ENCODE data around the gene BRWD1. TPM values are rescaled to one million over a fixed set of nuclear protein-coding genes. Genes with fewer than 3 reads are reported as not detected.

Gene BRWD1
- total and polyA plus RNA-seq, 2 of the 13 experiments (the other 11 are each of a cell fraction or from before 2014, with no cell fraction given) = 13.9 to 28.0 TPM

DNA sequence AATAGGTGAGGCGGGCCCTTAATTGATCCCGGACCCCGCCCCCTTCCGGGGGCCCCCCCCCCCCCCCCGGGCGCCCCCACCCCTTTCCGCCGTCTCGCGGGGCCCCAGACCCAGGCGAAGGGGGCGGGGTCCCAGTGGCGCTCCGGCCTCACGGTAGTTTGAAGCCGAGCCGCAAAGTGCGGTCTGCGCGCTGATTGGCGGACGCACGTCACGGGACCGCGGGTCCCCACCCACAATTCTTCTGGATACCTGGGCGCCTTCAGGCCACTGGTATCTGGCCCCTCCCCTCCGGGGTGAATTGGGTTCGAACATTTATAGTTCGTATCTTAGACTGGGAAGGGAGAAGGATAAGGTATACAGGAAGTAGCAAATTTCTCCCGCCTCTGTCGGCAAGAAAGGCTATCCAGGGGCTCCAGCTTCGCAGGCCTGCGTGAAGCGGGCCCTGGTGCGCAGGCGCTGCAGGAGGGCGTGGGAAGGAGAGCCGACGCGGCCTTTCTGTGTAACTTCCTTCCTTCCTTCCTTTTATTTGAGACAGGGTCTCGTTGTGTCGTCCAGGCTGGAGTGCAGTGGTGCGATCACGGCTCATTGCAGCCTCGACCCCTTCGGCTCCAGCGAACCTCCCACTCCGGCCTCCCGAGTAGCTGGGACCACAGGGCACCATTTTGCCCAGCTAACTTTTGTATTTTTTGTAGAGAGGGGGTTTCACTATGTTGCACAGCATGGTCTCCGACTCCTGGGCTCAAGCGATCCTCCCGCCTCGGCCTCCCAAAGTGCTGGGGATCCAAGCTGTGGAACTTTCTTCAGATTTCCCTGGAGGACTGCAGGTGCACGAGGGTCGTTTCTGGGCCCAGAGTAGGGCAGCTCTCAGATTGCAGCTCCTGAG lies 36.0 kb upstream of the BRWD1 start (continued):
- TF ChIP-seq, protein P1, sequence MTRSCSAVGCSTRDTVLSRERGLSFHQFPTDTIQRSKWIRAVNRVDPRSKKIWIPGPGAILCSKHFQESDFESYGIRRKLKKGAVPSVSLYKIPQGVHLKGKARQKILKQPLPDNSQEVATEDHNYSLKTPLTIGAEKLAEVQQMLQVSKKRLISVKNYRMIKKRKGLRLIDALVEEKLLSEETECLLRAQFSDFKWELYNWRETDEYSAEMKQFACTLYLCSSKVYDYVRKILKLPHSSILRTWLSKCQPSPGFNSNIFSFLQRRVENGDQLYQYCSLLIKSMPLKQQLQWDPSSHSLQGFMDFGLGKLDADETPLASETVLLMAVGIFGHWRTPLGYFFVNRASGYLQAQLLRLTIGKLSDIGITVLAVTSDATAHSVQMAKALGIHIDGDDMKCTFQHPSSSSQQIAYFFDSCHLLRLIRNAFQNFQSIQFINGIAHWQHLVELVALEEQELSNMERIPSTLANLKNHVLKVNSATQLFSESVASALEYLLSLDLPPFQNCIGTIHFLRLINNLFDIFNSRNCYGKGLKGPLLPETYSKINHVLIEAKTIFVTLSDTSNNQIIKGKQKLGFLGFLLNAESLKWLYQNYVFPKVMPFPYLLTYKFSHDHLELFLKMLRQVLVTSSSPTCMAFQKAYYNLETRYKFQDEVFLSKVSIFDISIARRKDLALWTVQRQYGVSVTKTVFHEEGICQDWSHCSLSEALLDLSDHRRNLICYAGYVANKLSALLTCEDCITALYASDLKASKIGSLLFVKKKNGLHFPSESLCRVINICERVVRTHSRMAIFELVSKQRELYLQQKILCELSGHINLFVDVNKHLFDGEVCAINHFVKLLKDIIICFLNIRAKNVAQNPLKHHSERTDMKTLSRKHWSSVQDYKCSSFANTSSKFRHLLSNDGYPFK (CRISPR knock-in tag; IDR thresholded peaks at IDR 0.05; ENCODE audit: borderline replicate concordance) = peak; percentile 62; the same call in 1 of the 2 replicates
- TF ChIP-seq RARA (CRISPR knock-in tag; IDR thresholded peaks at IDR 0.05) (0 out of 2 replicates have a peak, but pooled peaks have one; percentile 16), GZF1 (CRISPR knock-in tag; IDR thresholded peaks at IDR 0.05) (no peak), SAP130 (CRISPR knock-in tag; IDR thresholded peaks at IDR 0.05; ENCODE audit: low read depth) (peak; percentile 76), ZMYM2 (CRISPR knock-in tag; IDR thresholded peaks at IDR 0.05) (peak; percentile 68; the same call in 1 of the 2 replicates), ZNF605 (CRISPR knock-in tag; IDR thresholded peaks at IDR 0.05) (peak; percentile 82), TBP (CRISPR knock-in tag; IDR thresholded peaks at IDR 0.05) (no peak), ZNF431 (CRISPR knock-in tag; IDR thresholded peaks at IDR 0.05; ENCODE audit: borderline replicate concordance, low read depth) (0 out of 2 replicates have a peak, but pooled peaks have one; percentile 43)
- TF ChIP-seq, protein P2, sequence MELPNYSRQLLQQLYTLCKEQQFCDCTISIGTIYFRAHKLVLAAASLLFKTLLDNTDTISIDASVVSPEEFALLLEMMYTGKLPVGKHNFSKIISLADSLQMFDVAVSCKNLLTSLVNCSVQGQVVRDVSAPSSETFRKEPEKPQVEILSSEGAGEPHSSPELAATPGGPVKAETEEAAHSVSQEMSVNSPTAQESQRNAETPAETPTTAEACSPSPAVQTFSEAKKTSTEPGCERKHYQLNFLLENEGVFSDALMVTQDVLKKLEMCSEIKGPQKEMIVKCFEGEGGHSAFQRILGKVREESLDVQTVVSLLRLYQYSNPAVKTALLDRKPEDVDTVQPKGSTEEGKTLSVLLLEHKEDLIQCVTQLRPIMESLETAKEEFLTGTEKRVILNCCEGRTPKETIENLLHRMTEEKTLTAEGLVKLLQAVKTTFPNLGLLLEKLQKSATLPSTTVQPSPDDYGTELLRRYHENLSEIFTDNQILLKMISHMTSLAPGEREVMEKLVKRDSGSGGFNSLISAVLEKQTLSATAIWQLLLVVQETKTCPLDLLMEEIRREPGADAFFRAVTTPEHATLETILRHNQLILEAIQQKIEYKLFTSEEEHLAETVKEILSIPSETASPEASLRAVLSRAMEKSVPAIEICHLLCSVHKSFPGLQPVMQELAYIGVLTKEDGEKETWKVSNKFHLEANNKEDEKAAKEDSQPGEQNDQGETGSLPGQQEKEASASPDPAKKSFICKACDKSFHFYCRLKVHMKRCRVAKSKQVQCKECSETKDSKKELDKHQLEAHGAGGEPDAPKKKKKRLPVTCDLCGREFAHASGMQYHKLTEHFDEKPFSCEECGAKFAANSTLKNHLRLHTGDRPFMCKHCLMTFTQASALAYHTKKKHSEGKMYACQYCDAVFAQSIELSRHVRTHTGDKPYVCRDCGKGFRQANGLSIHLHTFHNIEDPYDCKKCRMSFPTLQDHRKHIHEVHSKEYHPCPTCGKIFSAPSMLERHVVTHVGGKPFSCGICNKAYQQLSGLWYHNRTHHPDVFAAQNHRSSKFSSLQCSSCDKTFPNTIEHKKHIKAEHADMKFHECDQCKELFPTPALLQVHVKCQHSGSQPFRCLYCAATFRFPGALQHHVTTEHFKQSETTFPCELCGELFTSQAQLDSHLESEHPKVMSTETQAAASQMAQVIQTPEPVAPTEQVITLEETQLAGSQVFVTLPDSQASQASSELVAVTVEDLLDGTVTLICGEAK (IDR thresholded peaks at IDR 0.05) = no peak
- TF ChIP-seq, protein P2 (CRISPR knock-in tag; IDR thresholded peaks at IDR 0.05) = peak; percentile 64; the same call in 1 of the 2 replicates
- TF ChIP-seq, protein P3, sequence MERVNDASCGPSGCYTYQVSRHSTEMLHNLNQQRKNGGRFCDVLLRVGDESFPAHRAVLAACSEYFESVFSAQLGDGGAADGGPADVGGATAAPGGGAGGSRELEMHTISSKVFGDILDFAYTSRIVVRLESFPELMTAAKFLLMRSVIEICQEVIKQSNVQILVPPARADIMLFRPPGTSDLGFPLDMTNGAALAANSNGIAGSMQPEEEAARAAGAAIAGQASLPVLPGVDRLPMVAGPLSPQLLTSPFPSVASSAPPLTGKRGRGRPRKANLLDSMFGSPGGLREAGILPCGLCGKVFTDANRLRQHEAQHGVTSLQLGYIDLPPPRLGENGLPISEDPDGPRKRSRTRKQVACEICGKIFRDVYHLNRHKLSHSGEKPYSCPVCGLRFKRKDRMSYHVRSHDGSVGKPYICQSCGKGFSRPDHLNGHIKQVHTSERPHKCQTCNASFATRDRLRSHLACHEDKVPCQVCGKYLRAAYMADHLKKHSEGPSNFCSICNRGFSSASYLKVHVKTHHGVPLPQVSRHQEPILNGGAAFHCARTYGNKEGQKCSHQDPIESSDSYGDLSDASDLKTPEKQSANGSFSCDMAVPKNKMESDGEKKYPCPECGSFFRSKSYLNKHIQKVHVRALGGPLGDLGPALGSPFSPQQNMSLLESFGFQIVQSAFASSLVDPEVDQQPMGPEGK (CRISPR knock-in tag; IDR thresholded peaks at IDR 0.05) = peak; percentile 90
- TF ChIP-seq, protein P4, sequence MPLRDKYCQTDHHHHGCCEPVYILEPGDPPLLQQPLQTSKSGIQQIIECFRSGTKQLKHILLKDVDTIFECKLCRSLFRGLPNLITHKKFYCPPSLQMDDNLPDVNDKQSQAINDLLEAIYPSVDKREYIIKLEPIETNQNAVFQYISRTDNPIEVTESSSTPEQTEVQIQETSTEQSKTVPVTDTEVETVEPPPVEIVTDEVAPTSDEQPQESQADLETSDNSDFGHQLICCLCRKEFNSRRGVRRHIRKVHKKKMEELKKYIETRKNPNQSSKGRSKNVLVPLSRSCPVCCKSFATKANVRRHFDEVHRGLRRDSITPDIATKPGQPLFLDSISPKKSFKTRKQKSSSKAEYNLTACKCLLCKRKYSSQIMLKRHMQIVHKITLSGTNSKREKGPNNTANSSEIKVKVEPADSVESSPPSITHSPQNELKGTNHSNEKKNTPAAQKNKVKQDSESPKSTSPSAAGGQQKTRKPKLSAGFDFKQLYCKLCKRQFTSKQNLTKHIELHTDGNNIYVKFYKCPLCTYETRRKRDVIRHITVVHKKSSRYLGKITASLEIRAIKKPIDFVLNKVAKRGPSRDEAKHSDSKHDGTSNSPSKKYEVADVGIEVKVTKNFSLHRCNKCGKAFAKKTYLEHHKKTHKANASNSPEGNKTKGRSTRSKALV (CRISPR knock-in tag; IDR thresholded peaks at IDR 0.05) = no peak
